Tibial artery (tissue), 4 donors: Measurements from ENCODE around the gene CACNA1C.
A peak's percentile ranks its signal among the peaks of the same experiment; 100 is the strongest.

ENCODE experiments used
- DNase-seq, 2 donors: peaks; one replicate each; pipeline ENCODE4 v3.0.0-alpha.2; 2019
- H3K27ac ChIP-seq, 2 donors: fragments of 200-600 bp; sonication (generic) in 1 of 2; 1 replicate in 1 of 2; 2 replicates in 1 of 2; pipeline ENCODE4 v1.5.1; 2018 to 2019; ENCODE audit warnings: mild to moderate bottlenecking in 1 of 2
- H3K27me3 ChIP-seq, 2 donors: fragments of 200-600 bp; sonication (generic) in 1 of 2; one replicate each; pipeline versions ENCODE4 v1.5.1 to v1.6.0; 2016 to 2019
- H3K36me3 ChIP-seq, 3 donors: fragments of 200-600 bp; sonication (generic) in 2 of 3; one replicate each; pipeline ENCODE4 v1.5.1; 2016 to 2019; ENCODE audit warnings: mild to moderate bottlenecking in 2 of 3
- H3K4me1 ChIP-seq, 4 donors: fragments of 200-600 bp; sonication (generic) in 2 of 4; 1 replicate in 3 of 4; 2 replicates in 1 of 4; pipeline ENCODE4 v1.5.1; 2016 to 2019
- H3K4me3 ChIP-seq, 2 donors: fragments of 200-600 bp; sonication (generic) in 1 of 2; 1 replicate in 1 of 2; 2 replicates in 1 of 2; pipeline ENCODE4 v1.5.1; 2018 to 2019; ENCODE audit warnings: mild to moderate bottlenecking in 2 of 2
- H3K9me3 ChIP-seq, 3 donors: fragments of 200-600 bp; sonication (generic) in 1 of 3; one replicate each; pipeline ENCODE4 v1.5.1; 2016 to 2019
- CTCF ChIP-seq, 2 experiments: fragments of 200-600 bp in 1 of 2; fragments of 450-650 bp in 1 of 2; IDR thresholded peaks; one replicate each; pipeline ENCODE4 v1.5.1; 2017 to 2019; ENCODE audit warnings: antibody characterized with exemption in 2 of 2, mild to moderate bottlenecking in 1 of 2, moderate library complexity in 1 of 2
- intact Hi-C: fragments of 100-400 bp; cut with DNase I; formaldehyde crosslinking; loops from one replicate; pipeline ENCODE4 v1.15.0; 2023; ENCODE audit warnings: low total_unique reads

Gene CACNA1C

GRCh38 chr12:2137711-2138110 is 84.9 kb downstream of the CACNA1C start:
- no peaks in the 10 kb centered on the region for H3K27me3 ChIP-seq
- DNase-seq, result peak in 1 of 2 donors; percentile 74
- peak overlapping the region; percentile 67 to 74 for H3K27ac ChIP-seq
- no peak for TF ChIP-seq CTCF (IDR thresholded peaks at IDR 0.05)
- H3K36me3 ChIP-seq, result no peaks in the 10 kb centered on the region
- no peaks in the 10 kb centered on the region for H3K9me3 ChIP-seq
- H3K4me3 ChIP-seq, result no peak overlapping the region
- H3K4me1 ChIP-seq, result peaks cover 4 to 55% (median 22%) of the 10 kb centered on the region in 4 donors
- intact Hi-C loops, result no loop called here

GRCh38 chr12:2138294-2138693 is 85.5 kb downstream of the CACNA1C start:
- no peaks in the 10 kb centered on the region for H3K36me3 ChIP-seq
- no peak for TF ChIP-seq CTCF (IDR thresholded peaks at IDR 0.05)
- H3K27me3 ChIP-seq, result no peaks in the 10 kb centered on the region
- DNase-seq, result no peak
- peaks cover 4 to 55% (median 22%) of the 10 kb centered on the region in 4 donors for H3K4me1 ChIP-seq
- H3K9me3 ChIP-seq, result no peaks in the 10 kb centered on the region
- H3K27ac ChIP-seq, result peak overlapping the region; percentile 67 to 74
- intact Hi-C loops, result no loop called here
- no peak overlapping the region for H3K4me3 ChIP-seq

- DNase-seq, result no peak
- Histone ChIP-seq H3K4me3 (no peak overlapping the region), H3K4me1 (peaks cover 4 to 55% (median 22%) of the 10 kb centered on the region in 4 donors), H3K9me3 (no peaks in the 10 kb centered on the region), H3K27ac (peak overlapping the region; percentile 67 to 74), H3K27me3 (no peaks in the 10 kb centered on the region), H3K36me3 (no peaks in the 10 kb centered on the region)
- intact Hi-C loops, result no loop called here
- TF ChIP-seq CTCF (IDR thresholded peaks at IDR 0.05), result no peak
Observed at GRCh38 chr12:2138871-2139308, 86.1 kb downstream of the CACNA1C start.

GRCh38 chr12:2139651-2140050 is 86.9 kb downstream of the CACNA1C start:
- Histone ChIP-seq H3K4me1 (peaks cover 4 to 56% (median 22%) of the 10 kb centered on the region in 4 donors), H3K27me3 (no peaks in the 10 kb centered on the region), H3K9me3 (no peaks in the 10 kb centered on the region), H3K27ac (no peak overlapping the region), H3K36me3 (no peaks in the 10 kb centered on the region), H3K4me3 (no peak overlapping the region)
- no peak for DNase-seq
- no peak for TF ChIP-seq CTCF (IDR thresholded peaks at IDR 0.05)
- intact Hi-C loops, result no loop called here

- no peaks in the 10 kb centered on the region for H3K36me3 ChIP-seq
- H3K9me3 ChIP-seq, result no peaks in the 10 kb centered on the region
- H3K27ac ChIP-seq, result peak overlapping the region in 1 of 2 donors; percentile 13
- intact Hi-C loops, result no loop called here
- DNase-seq, result no peak
- H3K4me3 ChIP-seq, result no peak overlapping the region
- TF ChIP-seq CTCF (IDR thresholded peaks at IDR 0.05), result no peak
- H3K4me1 ChIP-seq, result peaks cover 4 to 69% (median 26%) of the 10 kb centered on the region in 4 donors
- H3K27me3 ChIP-seq, result no peaks in the 10 kb centered on the region
Observed at GRCh38 chr12:2140858-2141519, 88.2 kb downstream of the CACNA1C start.
